ELF-1 (cell line): ENCODE data around the gene CEP57L1.
A peak's percentile ranks its signal among the peaks of the same experiment; 100 is the strongest.
"Not testable (repeated sequence)": the region's sequence is repeated elsewhere in the genome, so short reads cannot be mapped to it uniquely, and the experiment has no call there.

Experiments used
- DNase-seq: peaks from one replicate; pipeline ENCODE4 v3.0.0-alpha.2; 2016; ENCODE audit warnings: low read depth, low spot score

CEP57L1 gene

GRCh38 chr6:109172101-109172746 lies 76.9 kb downstream of the CEP57L1 start:
- no peak for DNase-seq

DNA sequence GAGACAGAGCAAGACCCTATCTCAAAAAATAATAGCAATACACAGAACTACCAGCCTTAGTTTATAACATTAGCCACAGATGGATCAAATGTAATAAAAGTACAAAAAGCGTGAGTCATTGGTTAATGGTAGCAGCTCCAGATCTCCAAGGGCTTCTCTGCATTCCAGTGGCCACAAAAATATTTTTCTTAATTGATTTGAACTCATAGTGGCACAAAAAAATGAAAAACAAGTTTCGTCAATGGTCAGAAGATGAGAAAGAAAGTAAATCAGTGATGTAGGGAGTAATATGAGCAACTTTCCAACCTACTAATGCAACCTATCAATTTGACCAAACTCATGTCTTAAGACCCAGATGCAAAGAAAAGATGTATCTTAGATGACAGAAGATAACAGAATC lies 79.6 kb downstream of the CEP57L1 start:
- DNase-seq, result no peak

DNA sequence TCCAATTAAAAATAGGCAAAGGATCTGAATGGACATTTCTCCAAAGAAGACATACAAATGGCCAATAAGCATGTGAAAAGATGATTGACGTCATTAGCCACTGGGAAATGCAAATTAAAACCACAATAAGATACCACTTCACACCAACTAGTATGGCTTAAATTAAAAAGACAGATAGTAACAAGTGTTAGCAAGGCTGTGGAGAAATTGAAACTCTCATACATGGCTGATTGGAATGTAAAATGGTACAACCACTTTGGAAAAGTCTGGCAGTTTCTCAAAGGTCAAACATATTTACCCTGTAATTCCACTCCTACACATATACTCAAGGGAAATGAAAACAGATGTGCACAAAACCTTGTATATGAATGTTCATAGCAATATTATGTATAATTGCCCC lies 83.6 kb downstream of the CEP57L1 start:
- no peak for DNase-seq

DNA sequence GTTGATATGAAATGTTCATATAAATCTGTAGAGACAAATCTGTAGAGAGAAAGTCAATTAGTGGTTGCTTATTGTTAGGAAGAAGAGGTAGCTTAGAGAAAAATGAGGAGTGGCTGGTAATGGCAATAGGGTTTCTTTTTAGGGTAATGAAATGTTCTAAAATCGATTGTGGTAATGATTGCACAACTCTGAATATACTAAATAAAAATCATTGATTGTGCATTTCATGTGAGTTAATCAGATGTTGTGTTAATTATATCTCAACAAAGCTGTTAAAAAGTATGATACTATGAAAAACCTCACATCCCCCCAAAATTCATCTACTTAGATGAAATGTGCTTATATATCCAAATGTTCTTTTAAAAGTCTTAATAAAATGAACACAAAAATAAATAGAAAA lies 84.2 kb downstream of the CEP57L1 start:
- no peak for DNase-seq

DNA sequence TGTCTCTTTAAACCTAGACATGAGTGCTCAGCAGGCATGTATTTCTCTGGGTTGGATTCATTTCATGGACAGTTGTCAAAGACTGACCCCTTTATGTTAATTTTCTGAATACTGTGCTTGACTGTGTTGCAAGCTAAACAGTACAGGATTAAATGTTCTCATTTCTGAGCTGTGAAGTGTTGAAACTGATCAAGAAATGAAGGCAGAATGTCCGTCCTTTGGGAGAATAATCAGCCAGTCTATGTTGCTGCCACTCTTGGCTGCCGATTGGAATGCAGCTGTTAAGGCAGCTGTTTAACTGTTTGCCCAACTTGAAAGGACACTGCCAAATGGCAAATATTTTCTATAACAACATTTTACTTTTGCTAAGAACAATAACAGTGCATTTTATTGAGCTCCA lies 87.3 kb downstream of the CEP57L1 start:
- DNase-seq, result no peak

DNA sequence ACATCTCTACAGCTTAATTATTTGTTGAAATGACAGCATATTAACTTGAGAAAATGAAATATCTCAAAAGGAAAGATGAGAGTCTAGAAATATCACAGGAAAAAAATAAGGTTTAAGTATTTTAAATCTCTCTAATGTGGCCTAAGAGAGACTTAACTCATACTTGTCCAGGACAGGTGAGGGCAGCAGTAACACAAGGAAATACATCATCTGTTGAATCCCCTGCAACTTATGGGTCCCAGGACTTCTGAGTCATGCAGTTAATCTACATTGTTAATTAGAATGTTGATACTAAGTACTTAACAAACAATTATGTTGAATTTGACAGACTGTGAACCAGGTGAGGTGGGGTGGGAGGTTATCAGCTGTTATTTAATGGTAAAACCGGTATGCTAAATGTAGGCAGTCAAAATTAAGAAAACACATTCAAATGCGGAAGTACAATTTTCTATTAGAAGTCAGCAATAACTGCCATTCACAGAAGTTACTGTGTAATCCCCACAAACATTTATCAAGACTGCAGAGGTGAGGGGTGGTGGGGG lies 87.9 kb downstream of the CEP57L1 start:
- DNase-seq, result no peak

- DNase-seq, result no peak
Measured at GRCh38 chr6:109184638-109185037, 89.3 kb downstream of the CEP57L1 start.

DNA sequence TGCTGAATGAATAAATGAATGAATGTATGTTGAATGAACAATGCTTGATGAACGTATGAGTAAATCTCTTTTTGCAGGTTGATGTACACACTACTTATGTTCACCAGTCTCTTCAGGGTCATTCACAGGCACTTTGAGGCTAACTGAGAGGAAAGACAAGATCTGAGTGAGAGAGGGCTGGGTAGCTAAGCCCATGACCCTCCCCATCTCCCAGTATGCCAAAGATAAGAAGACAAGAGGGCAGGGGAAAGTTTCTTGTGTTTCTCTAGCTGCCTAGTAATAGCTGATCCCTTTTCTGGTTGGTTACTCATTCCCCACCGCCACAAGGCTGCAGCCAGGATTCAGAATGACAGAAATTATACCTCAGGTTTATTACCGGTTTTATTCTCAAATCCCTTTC lies 90.7 kb downstream of the CEP57L1 start:
- DNase-seq, result no peak

GRCh38 chr6:109187399-109188114 lies 92.2 kb downstream of the CEP57L1 start:
- peak; percentile 59 for DNase-seq

GRCh38 chr6:109188115-109188411 lies 92.8 kb downstream of the CEP57L1 start:
- no peak for DNase-seq

- not testable (repeated sequence) for DNase-seq
Measured at GRCh38 chr6:109191368-109191767, 96.1 kb downstream of the CEP57L1 start.

DNA sequence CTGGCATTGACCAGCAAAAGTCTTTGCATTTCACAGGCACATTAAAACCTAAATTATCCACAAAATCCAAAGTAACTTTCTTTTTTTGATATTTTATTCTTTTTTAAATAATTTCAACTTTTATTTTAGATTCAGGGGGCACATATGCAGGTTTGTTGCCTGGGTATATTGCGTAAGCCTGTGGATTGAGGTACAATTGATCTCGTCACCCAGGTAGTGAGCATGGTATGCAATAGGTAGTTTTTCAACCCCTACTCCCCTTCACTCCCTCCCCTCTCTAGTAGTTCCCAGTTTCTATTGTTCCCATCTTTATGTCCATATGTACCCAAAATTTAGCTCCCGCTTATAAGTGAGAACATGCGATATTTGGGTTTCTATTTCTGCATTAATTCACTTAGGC lies 97.6 kb downstream of the CEP57L1 start:
- no peak for DNase-seq

GRCh38 chr6:109194880-109195279 lies 99.6 kb downstream of the CEP57L1 start:
- no peak for DNase-seq

- no peak for DNase-seq
Measured at GRCh38 chr6:109197061-109197460, 101.8 kb downstream of the CEP57L1 start.

DNA sequence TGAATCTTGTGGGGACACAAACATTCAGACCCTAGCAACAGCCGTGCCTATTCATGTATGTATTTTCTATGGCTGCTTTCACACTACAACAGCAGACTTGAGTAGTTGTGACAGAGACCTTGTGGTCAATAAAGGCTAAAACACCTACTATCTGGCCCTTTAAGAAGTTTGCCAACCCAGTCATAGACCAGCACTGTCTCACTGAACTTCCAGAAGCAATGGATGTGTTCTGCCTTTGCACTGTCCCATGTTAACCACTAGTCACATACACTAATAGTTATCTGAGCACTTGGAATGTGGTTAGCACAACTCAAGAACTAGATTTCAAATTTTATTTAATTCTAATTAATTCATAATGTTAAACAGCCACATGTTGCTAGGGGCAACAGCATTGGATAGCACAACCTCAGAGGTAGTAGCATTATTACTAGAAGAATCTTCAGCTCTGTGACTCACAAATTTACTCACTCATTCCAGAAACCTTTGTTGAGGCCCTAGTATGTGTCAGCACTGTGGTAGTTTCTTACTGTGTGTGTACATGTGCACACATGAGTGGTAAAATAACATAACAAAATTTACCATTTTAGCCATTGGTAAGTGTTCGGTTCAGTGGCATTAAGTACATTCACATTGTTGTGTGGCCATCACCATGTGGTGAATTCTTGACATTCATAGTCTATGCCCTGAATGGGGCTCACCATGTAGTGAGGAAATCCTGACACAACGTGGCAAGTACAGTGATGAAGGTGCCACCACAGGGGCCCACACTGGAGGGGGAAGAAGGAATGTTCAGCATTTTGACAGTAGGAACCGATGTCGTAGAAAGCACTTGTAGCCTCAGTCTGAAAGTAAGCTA lies 107.3 kb downstream of the CEP57L1 start:
- DNase-seq, result no peak

DNA sequence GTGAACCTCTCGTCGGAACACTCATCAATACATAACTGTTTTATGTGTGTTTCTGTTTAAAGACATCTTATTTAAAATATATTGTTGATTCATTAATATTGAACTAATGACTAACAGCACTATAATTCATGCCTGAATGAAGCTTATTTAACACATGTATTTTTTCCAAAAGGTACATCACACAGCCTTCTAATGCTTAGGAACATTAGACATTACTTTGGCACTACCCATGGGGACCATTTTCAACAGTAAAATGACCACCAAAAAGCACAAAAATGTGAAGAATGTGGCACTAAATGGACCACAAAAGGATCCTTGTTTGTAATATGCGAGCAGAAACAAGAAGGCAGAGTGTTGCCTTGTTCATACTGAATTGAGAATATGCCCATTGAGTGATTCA lies 109.2 kb downstream of the CEP57L1 start:
- no peak for DNase-seq

- no peak for DNase-seq
Measured at GRCh38 chr6:109212683-109213082, 117.4 kb downstream of the CEP57L1 start.
